GM23338 (cell line): ENCODE results near the gene CTBP2. TPM values are rescaled to one million over a fixed set of nuclear protein-coding genes. Genes with fewer than 3 reads are reported as not detected.

Experiments used
- ATAC-seq: fragments of 200-7000 bp; cut with Tn5 transposase; 3 replicates; pipeline ENCODE4 v1.9.1; 2020
- DNase-seq: peaks from one replicate; pipeline ENCODE4 v3.0.0-alpha.2; 2015; ENCODE audit warnings: low spot score
- H2AFZ ChIP-seq: fragments of 200-600 bp; sonication (generic); 2 replicates; pipeline ENCODE4 v1.8.0; 2016; ENCODE audit warnings: antibody characterized with exemption, mild to moderate bottlenecking, moderate library complexity
- H3F3A ChIP-seq: fragments of 200-600 bp; sonication (generic); replicated peaks from 2 replicates; pipeline ENCODE4 v1.8.0; 2017; ENCODE audit warnings: antibody characterized with exemption, mixed run types, low read depth
- H3K27ac ChIP-seq: fragments of 200-600 bp; sonication (generic); 2 replicates; pipeline ENCODE4 v1.6.1; 2016; ENCODE audit warnings: low read depth
- H3K27me3 ChIP-seq: fragments of 200-600 bp; sonication (generic); 2 replicates; pipeline ENCODE4 v1.8.0; 2016; ENCODE audit warnings: mild to moderate bottlenecking, mixed run types, moderate library complexity; ENCODE audit not compliant: insufficient read depth
- H3K36me3 ChIP-seq: fragments of 200-600 bp; sonication (generic); 2 replicates; pipeline ENCODE4 v1.8.0; 2016; ENCODE audit warnings: mild to moderate bottlenecking; ENCODE audit not compliant: insufficient read depth
- H3K4me1 ChIP-seq: fragments of 200-600 bp; sonication (generic); 2 replicates; pipeline ENCODE4 v1.8.0; 2016; ENCODE audit warnings: mild to moderate bottlenecking, moderate library complexity; ENCODE audit not compliant: insufficient read depth
- H3K4me2 ChIP-seq: fragments of 200-600 bp; sonication (generic); 2 replicates; pipeline ENCODE4 v1.7.1; 2017; ENCODE audit warnings: mixed run types
- H3K4me3 ChIP-seq: fragments of 200-600 bp; sonication (generic); 2 replicates; pipeline ENCODE4 v1.6.1; 2016; ENCODE audit warnings: mixed run types
- H3K79me2 ChIP-seq: fragments of 200-600 bp; sonication (generic); replicated peaks from 2 replicates; pipeline ENCODE4 v1.8.0; 2017; ENCODE audit warnings: mild to moderate bottlenecking; ENCODE audit not compliant: insufficient read depth
- H3K9me2 ChIP-seq: fragments of 200-600 bp; sonication (generic); 2 replicates; pipeline ENCODE4 v1.8.0; 2017; ENCODE audit not compliant: insufficient read depth
- H4K20me1 ChIP-seq: fragments of 200-600 bp; sonication (generic); replicated peaks from 2 replicates; pipeline ENCODE4 v1.8.0; 2017; ENCODE audit warnings: mild to moderate bottlenecking; ENCODE audit not compliant: insufficient read depth
- H3K27ac Mint-ChIP-seq: 2 replicates; pipeline ENCODE4 v1.8.0; 2020; ENCODE audit warnings: inconsistent platforms, mild to moderate bottlenecking, moderate library complexity, mixed read lengths
- H3K27me3 Mint-ChIP-seq: 3 replicates; pipeline ENCODE4 v1.8.0; 2022; ENCODE audit warnings: low read depth, mild to moderate bottlenecking, moderate library complexity, mixed read lengths, inconsistent platforms; ENCODE audit not compliant: insufficient read depth, poor library complexity
- H3K36me3 Mint-ChIP-seq: 3 replicates; pipeline ENCODE4 v1.8.0; 2021; ENCODE audit warnings: low read depth, mild to moderate bottlenecking, inconsistent platforms, moderate library complexity, mixed read lengths
- H3K4me1 Mint-ChIP-seq: 3 replicates; pipeline ENCODE4 v1.8.0; 2020; ENCODE audit warnings: mild to moderate bottlenecking, inconsistent platforms, mixed read lengths
- H3K4me3 Mint-ChIP-seq: 3 replicates; pipeline ENCODE4 v1.8.0; 2021; ENCODE audit warnings: moderate library complexity, mild to moderate bottlenecking, inconsistent platforms, mixed read lengths
- H3K9me3 Mint-ChIP-seq: 3 replicates; pipeline ENCODE4 v1.8.0; 2020; ENCODE audit warnings: moderate library complexity, mild to moderate bottlenecking, inconsistent platforms, mixed read lengths
- CREB1 ChIP-seq: fragments of 250-450 bp; sonication (Bioruptor Pico); IDR thresholded peaks from 2 replicates; pipeline ENCODE4 v1.5.0; 2020; ENCODE audit warnings: low read depth, mild to moderate bottlenecking, moderate library complexity
- ETS1 ChIP-seq: IDR thresholded peaks from 2 replicates; pipeline ENCODE4 v1.6.1; 2016; ENCODE audit warnings: antibody characterized with exemption
- EZH2 ChIP-seq: fragments of 200-600 bp; sonication (generic); IDR thresholded peaks from one replicate; pipeline ENCODE4 v1.8.0; 2017; ENCODE audit warnings: antibody characterized with exemption, mild to moderate bottlenecking, low read depth; ENCODE audit not compliant: unreplicated experiment
- JUNB ChIP-seq: IDR thresholded peaks from one replicate; pipeline ENCODE4 v1.6.1; 2016; ENCODE audit warnings: antibody characterized with exemption; ENCODE audit not compliant: unreplicated experiment
- NANOG ChIP-seq: IDR thresholded peaks from 2 replicates; pipeline ENCODE4 v1.6.1; 2016; ENCODE audit warnings: antibody characterized with exemption, borderline replicate concordance
- POLR2AphosphoS5 ChIP-seq: IDR thresholded peaks from 2 replicates; pipeline ENCODE4 v1.6.1; 2016; ENCODE audit warnings: antibody characterized with exemption, low read depth
- REST ChIP-seq: IDR thresholded peaks from one replicate; pipeline ENCODE4 v1.6.1; 2018; ENCODE audit warnings: antibody characterized with exemption; ENCODE audit not compliant: unreplicated experiment
- ZNF114 ChIP-seq: fragments of 250-450 bp; sonication (Bioruptor Pico); IDR thresholded peaks from 2 replicates; pipeline ENCODE4 v1.5.0; 2020; ENCODE audit warnings: mild to moderate bottlenecking, moderate library complexity
- ZNF331 ChIP-seq: fragments of 250-450 bp; sonication (Bioruptor Pico); IDR thresholded peaks from 2 replicates; pipeline ENCODE4 v1.5.0; 2020; ENCODE audit warnings: low read depth, mild to moderate bottlenecking, moderate library complexity
- ZNF462 ChIP-seq: fragments of 250-450 bp; sonication (Bioruptor Pico); IDR thresholded peaks from 2 replicates; pipeline ENCODE4 v1.5.0; 2020; ENCODE audit warnings: mild to moderate bottlenecking, moderate library complexity
- polyA plus RNA-seq: library from polyadenylated mRNA; unstranded; fragments of >200 nt; fragmentation: Nextera tagmentation; extraction: Ambion mirVana; gene quantifications from 2 replicates; pipeline ENCODE4 v1.2.1, GENCODE V29; 2016
- total RNA-seq: library from RNA; depleted of rRNA; stranded (reverse); fragments of >200 nt; shearing (Covaris generic); gene quantifications from 2 replicates; pipeline ENCODE4 v1.2.3, GENCODE V29; 2014

The CTBP2 gene
- total and polyA plus RNA-seq, 2 experiments from 2014 or later: 133 to 265 TPM

- TF ChIP-seq ZNF462 (CRISPR knock-in tag): no peak
- no peak for TF ChIP-seq ETS1
- TF ChIP-seq NANOG: no peak
- no peak for TF ChIP-seq EZH2
- TF ChIP-seq JUNB: no peak
- no peak for TF ChIP-seq ZNF114 (CRISPR knock-in tag)
Observed at GRCh38 chr10:125156739-125157480, 3.5 kb downstream of the CTBP2 start (continued).

GRCh38 chr10:125156196-125156595, 4.2 kb downstream of the CTBP2 start:
- H3K27me3 Mint-ChIP-seq: peaks cover 20% of the 10 kb centered on the region
- H3K27ac Mint-ChIP-seq: peak overlapping the region; percentile 84
- peaks cover 17% of the 10 kb centered on the region; the same call in 1 of the 2 replicates for H3F3A ChIP-seq
- no peak overlapping the region for H2AFZ ChIP-seq
- peaks cover 53% of the 10 kb centered on the region for H3K4me1 Mint-ChIP-seq
- peaks cover 85% of the 10 kb centered on the region for H3K79me2 ChIP-seq
- H3K27ac ChIP-seq: peak overlapping the region; percentile 98
- H3K9me3 Mint-ChIP-seq: no peaks in the 10 kb centered on the region; the same call in 2 of the 3 replicates
- no peaks in the 10 kb centered on the region for H3K9me2 ChIP-seq
- H3K4me3 ChIP-seq: peak overlapping the region; percentile 90
- H3K27me3 ChIP-seq: no peaks in the 10 kb centered on the region
- no peaks in the 10 kb centered on the region; the same call in 1 of the 2 replicates for H4K20me1 ChIP-seq
- no peak for ATAC-seq
- H3K4me2 ChIP-seq: peak overlapping the region; percentile 78
- peaks cover 44% of the 10 kb centered on the region for H3K36me3 Mint-ChIP-seq
- H3K4me3 Mint-ChIP-seq: peak overlapping the region; percentile 98
- H3K4me1 ChIP-seq: peaks cover 37% of the 10 kb centered on the region
- DNase-seq: no peak
- H3K36me3 ChIP-seq: no peaks in the 10 kb centered on the region
- TF ChIP-seq ETS1: no peak
- TF ChIP-seq CREB1: no peak
- TF ChIP-seq ZNF331: no peak
- TF ChIP-seq REST: no peak
- TF ChIP-seq NANOG: no peak
- no peak; the same call in 1 of the 2 replicates for TF ChIP-seq POLR2AphosphoS5
